SK-N-SH (cell line): ENCODE results near the gene NFIA.

Experiments
- ELF1 ChIP-seq: IDR thresholded peaks from 2 replicates; pipeline ENCODE4 v1.4.0; 2012
- GATA2 ChIP-seq: sonication (generic); formaldehyde crosslinking; IDR thresholded peaks from 2 replicates; pipeline ENCODE4 v1.5.0; 2020; ENCODE audit warnings: mild to moderate bottlenecking, missing genetic modification reagents
- POLR2AphosphoS5 ChIP-seq: IDR thresholded peaks from 2 replicates; pipeline ENCODE4 v1.6.1; 2012; ENCODE audit warnings: low read depth, low read length
- TF ChIP-seq, protein P1 (sequence below): IDR thresholded peaks from 2 replicates; pipeline ENCODE4 v1.6.1; 2012; ENCODE audit warnings: mild to moderate bottlenecking, low read depth, low read length, moderate library complexity
- TF ChIP-seq, protein P2 (sequence below): fragments of 200-600 bp; sonication (generic); IDR thresholded peaks from 2 replicates; pipeline ENCODE4 v1.6.1; 2017; ENCODE audit warnings: antibody characterized with exemption, mild to moderate bottlenecking, moderate library complexity
- TF ChIP-seq, protein P3 (sequence below): IDR thresholded peaks from 2 replicates; pipeline ENCODE4; 2012

DNA sequence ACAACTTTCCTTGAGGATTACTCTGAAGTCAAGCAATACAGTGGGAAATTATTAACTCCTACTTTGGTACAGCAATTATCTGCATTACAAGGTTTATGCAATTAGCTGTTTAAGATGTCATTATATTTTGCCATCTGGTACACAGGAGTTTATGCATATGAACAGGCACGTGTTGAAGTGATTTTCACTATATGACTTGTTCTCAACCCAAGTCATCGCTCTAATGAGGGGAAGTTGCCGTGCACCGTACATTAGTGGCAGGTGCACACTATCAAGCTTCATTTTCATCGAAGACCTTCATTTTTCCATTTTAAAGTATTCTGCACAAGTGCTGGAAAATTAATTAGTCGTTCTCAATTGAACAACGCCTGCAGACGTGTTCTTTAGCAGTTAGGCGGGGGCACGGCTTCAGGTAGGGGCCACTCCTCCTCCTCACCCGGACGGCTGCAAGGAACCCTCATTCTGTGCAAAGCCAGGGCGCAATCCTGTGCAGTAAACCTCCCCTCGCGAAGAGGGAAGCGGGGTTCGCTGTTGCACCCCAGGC lies 39.8 kb upstream of the NFIA start:
- TF ChIP-seq, protein P1, sequence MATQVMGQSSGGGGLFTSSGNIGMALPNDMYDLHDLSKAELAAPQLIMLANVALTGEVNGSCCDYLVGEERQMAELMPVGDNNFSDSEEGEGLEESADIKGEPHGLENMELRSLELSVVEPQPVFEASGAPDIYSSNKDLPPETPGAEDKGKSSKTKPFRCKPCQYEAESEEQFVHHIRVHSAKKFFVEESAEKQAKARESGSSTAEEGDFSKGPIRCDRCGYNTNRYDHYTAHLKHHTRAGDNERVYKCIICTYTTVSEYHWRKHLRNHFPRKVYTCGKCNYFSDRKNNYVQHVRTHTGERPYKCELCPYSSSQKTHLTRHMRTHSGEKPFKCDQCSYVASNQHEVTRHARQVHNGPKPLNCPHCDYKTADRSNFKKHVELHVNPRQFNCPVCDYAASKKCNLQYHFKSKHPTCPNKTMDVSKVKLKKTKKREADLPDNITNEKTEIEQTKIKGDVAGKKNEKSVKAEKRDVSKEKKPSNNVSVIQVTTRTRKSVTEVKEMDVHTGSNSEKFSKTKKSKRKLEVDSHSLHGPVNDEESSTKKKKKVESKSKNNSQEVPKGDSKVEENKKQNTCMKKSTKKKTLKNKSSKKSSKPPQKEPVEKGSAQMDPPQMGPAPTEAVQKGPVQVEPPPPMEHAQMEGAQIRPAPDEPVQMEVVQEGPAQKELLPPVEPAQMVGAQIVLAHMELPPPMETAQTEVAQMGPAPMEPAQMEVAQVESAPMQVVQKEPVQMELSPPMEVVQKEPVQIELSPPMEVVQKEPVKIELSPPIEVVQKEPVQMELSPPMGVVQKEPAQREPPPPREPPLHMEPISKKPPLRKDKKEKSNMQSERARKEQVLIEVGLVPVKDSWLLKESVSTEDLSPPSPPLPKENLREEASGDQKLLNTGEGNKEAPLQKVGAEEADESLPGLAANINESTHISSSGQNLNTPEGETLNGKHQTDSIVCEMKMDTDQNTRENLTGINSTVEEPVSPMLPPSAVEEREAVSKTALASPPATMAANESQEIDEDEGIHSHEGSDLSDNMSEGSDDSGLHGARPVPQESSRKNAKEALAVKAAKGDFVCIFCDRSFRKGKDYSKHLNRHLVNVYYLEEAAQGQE: no peak
- no peak for TF ChIP-seq ELF1
- TF ChIP-seq POLR2AphosphoS5: no peak
- TF ChIP-seq, protein P2, sequence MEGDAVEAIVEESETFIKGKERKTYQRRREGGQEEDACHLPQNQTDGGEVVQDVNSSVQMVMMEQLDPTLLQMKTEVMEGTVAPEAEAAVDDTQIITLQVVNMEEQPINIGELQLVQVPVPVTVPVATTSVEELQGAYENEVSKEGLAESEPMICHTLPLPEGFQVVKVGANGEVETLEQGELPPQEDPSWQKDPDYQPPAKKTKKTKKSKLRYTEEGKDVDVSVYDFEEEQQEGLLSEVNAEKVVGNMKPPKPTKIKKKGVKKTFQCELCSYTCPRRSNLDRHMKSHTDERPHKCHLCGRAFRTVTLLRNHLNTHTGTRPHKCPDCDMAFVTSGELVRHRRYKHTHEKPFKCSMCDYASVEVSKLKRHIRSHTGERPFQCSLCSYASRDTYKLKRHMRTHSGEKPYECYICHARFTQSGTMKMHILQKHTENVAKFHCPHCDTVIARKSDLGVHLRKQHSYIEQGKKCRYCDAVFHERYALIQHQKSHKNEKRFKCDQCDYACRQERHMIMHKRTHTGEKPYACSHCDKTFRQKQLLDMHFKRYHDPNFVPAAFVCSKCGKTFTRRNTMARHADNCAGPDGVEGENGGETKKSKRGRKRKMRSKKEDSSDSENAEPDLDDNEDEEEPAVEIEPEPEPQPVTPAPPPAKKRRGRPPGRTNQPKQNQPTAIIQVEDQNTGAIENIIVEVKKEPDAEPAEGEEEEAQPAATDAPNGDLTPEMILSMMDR: no peak
- TF ChIP-seq, protein P3, sequence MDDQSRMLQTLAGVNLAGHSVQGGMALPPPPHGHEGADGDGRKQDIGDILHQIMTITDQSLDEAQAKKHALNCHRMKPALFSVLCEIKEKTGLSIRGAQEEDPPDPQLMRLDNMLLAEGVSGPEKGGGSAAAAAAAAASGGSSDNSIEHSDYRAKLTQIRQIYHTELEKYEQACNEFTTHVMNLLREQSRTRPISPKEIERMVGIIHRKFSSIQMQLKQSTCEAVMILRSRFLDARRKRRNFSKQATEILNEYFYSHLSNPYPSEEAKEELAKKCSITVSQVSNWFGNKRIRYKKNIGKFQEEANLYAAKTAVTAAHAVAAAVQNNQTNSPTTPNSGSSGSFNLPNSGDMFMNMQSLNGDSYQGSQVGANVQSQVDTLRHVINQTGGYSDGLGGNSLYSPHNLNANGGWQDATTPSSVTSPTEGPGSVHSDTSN: no peak
- TF ChIP-seq GATA2: no peak
